ENCODE results near the gene CHTOP. TPM values are rescaled to one million over a fixed set of nuclear protein-coding genes. Genes with fewer than 3 reads are reported as not detected.
A peak's percentile ranks its signal among the peaks of the same experiment; 100 is the strongest.

Gene CHTOP
- total RNA-seq, 4 donors from 2014 or later, result 34.5 to 43.8 (median 37.6) TPM

DNA sequence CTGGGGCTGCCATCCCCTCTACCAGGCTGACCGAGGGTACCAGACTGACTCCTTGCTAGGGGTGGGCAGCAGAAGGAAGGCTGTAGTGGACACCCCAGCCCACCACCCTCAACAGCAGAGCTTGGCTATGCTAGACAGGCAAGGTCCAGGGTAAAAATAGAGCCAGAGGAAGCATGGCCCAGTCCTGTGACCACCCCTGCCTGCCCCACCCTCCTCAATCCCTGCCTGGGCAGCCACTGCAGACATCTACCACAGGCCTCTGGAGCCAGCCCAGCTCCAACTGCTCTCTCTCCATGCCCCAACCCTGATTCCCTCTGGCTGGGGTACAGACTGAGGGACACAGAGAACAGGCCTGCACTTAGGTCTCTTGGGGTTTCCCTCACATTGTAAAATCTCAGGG lies 3.9 kb upstream of the CHTOP start:
- intact Hi-C loops (cut with DNase I), result no loop called here
- H3K9me3 ChIP-seq, result no peaks in the 10 kb centered on the region
- no peak overlapping the region for H3K4me3 ChIP-seq
- TF ChIP-seq POLR2A (IDR thresholded peaks at IDR 0.05; ENCODE audit: low read depth), result peak; percentile 18
- no peak for TF ChIP-seq POLR2AphosphoS5 (IDR thresholded peaks at IDR 0.05)
- 80% methylated on average over 1 of the region's 1 CpG for WGBS
- H3K27ac ChIP-seq (replicated peaks in 1 of 4), result peak overlapping the region in 1 of 4 donors; percentile 2
- DNase-seq (ENCODE audit: extremely low spot score), result no peak
- H3K27me3 ChIP-seq, result peaks cover 0 to 4% (median 0%) of the 10 kb centered on the region in 4 donors
- H3K36me3 ChIP-seq, result peaks cover 0 to 6% (median 3%) of the 10 kb centered on the region in 4 donors
- peaks cover 45 to 64% (median 60%) of the 10 kb centered on the region in 4 donors for H3K4me1 ChIP-seq

DNA sequence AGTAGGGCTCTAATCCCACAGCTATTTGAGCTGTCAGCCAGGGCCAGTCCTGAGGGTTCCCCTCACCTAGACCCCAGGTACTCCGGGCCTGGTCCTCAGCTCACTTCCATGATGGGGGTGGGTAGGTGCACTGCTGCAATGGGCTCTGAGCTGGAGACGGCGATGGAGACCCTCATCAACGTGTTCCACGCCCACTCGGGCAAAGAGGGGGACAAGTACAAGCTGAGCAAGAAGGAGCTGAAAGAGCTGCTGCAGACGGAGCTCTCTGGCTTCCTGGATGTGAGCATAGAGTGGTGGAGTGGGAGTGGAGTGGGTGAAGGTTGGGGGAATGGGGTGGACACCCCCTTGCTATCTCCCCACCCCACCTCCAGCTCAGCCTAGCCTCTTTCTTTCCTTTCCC lies 3.5 kb upstream of the CHTOP start:
- no peak overlapping the region for H3K27ac ChIP-seq (replicated peaks in 1 of 4)
- WGBS, result 94% methylated on average over 6 of the region's 7 CpGs
- H3K4me3 ChIP-seq, result no peak overlapping the region
- H3K36me3 ChIP-seq, result peaks cover 0 to 2% (median under 1%) of the 10 kb centered on the region in 4 donors
- no peak for TF ChIP-seq POLR2A (IDR thresholded peaks at IDR 0.05; ENCODE audit: low read depth)
- no peak for TF ChIP-seq EP300 (IDR thresholded peaks at IDR 0.05)
- TF ChIP-seq, protein P1, sequence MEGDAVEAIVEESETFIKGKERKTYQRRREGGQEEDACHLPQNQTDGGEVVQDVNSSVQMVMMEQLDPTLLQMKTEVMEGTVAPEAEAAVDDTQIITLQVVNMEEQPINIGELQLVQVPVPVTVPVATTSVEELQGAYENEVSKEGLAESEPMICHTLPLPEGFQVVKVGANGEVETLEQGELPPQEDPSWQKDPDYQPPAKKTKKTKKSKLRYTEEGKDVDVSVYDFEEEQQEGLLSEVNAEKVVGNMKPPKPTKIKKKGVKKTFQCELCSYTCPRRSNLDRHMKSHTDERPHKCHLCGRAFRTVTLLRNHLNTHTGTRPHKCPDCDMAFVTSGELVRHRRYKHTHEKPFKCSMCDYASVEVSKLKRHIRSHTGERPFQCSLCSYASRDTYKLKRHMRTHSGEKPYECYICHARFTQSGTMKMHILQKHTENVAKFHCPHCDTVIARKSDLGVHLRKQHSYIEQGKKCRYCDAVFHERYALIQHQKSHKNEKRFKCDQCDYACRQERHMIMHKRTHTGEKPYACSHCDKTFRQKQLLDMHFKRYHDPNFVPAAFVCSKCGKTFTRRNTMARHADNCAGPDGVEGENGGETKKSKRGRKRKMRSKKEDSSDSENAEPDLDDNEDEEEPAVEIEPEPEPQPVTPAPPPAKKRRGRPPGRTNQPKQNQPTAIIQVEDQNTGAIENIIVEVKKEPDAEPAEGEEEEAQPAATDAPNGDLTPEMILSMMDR (IDR thresholded peaks at IDR 0.05), result no peak
- no peak for TF ChIP-seq POLR2AphosphoS5 (IDR thresholded peaks at IDR 0.05)
- no peak for DNase-seq (ENCODE audit: extremely low spot score)
- peaks cover 0 to 4% (median 0%) of the 10 kb centered on the region in 4 donors for H3K27me3 ChIP-seq
- peaks cover 46 to 64% (median 60%) of the 10 kb centered on the region in 4 donors for H3K4me1 ChIP-seq
- intact Hi-C loops (cut with DNase I), result no loop called here
- no peaks in the 10 kb centered on the region for H3K9me3 ChIP-seq

DNA sequence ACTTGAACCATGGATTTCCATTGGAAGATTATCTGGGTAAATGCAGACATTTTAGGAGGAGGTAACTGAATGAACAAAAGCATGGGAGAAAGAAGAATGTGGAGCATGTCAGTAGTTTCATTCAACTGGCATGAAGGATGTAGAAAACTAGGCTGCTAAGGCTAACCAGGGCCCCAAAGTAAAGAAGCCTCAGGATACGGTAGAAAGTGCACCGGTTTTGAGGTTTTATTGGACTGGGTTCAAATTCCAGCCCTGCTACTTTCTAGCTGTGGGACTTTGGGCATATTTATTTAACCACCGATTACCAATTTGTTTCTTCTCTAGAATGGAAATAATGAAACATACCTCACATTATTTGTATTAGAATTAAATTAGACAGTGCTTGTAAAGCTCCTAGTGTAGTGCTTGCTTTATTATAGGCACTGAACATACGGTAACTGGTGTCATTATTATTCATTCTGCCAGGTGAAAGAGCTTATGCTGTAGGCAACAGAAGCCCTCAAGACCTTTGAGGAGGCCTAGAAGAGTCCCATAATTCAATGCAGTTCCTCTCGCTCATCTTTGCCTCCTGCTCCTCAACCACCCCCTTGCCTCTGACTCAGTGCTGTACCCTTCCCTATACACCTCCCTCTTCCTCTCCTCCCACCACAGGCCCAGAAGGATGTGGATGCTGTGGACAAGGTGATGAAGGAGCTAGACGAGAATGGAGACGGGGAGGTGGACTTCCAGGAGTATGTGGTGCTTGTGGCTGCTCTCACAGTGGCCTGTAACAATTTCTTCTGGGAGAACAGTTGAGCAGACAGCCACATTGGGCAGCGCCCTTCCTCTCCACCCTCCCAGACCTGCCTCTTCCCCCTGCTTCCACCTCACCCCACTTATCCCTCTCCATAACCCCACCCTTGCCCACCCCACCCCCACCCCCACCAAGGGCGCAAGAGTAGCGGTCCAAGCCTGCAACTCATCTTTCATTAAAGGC lies 2.5 kb upstream of the CHTOP start:
- no peak for TF ChIP-seq POLR2A (IDR thresholded peaks at IDR 0.05; ENCODE audit: low read depth)
- no peak for TF ChIP-seq POLR2AphosphoS5 (IDR thresholded peaks at IDR 0.05)
- TF ChIP-seq EP300 (IDR thresholded peaks at IDR 0.05), result no peak
- TF ChIP-seq, protein P1 (IDR thresholded peaks at IDR 0.05), result no peak
- intact Hi-C loops (cut with DNase I), result no loop called here
- 82% methylated on average over 10 of the region's 10 CpGs for WGBS
- H3K36me3 ChIP-seq, result peaks cover under 1 to 9% (median 3%) of the 10 kb centered on the region in 4 donors
- DNase-seq (ENCODE audit: extremely low spot score), result no peak
- H3K27me3 ChIP-seq, result peaks cover 0 to 4% (median 0%) of the 10 kb centered on the region in 4 donors
- no peak overlapping the region for H3K4me3 ChIP-seq
- peak overlapping the region in 2 of 4 donors; percentile 4 to 5 for H3K27ac ChIP-seq (replicated peaks in 1 of 4)
- no peaks in the 10 kb centered on the region for H3K9me3 ChIP-seq
- peaks cover 46 to 64% (median 60%) of the 10 kb centered on the region in 4 donors for H3K4me1 ChIP-seq

DNA sequence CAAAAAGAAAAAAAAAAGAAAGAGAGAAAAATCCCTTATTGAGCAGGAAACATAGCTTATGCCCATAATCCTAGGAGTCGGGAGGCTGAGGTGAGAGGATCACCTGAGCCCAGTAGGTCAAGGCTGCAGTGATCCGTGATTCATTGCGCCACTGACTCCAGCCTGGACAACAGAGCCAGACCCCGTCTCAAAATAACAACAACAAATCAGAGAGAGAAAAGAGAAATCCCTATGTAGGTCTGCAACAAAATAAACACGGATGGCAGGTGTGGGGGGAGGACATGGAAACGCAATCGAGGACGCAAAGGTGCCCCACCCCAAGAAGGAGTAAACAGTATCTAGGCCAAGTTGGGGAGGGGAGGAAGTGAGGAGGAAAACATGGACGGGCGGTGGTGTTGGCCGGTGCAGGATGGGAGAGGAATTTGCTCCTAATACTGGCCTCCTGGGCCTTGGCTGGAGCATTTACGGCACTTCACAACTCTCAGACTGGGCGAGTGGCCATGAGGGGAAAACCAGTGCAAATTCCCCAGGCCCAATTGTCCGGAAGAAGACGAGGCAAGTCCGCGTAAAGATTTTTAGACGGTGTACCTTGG lies 609 bp upstream of the CHTOP start:
- peaks cover 46 to 64% (median 60%) of the 10 kb centered on the region in 4 donors for H3K4me1 ChIP-seq
- peak overlapping the region; percentile 74 to 97 (median 87) for H3K4me3 ChIP-seq
- H3K27me3 ChIP-seq, result peaks cover 0 to 4% (median 0%) of the 10 kb centered on the region in 4 donors
- 58% methylated on average over 14 of the region's 18 CpGs for WGBS
- no peaks in the 10 kb centered on the region for H3K9me3 ChIP-seq
- no peak for DNase-seq (ENCODE audit: extremely low spot score)
- intact Hi-C loops (cut with DNase I), result no loop called here
- TF ChIP-seq EP300 (IDR thresholded peaks at IDR 0.05), result no peak
- no peak for TF ChIP-seq POLR2A (IDR thresholded peaks at IDR 0.05; ENCODE audit: low read depth)
- no peak for TF ChIP-seq POLR2AphosphoS5 (IDR thresholded peaks at IDR 0.05)
- TF ChIP-seq, protein P1 (IDR thresholded peaks at IDR 0.05), result no peak
- H3K36me3 ChIP-seq, result peaks cover 18 to 28% (median 22%) of the 10 kb centered on the region in 4 donors
- peak overlapping the region; percentile 98 to 100 (median 98) for H3K27ac ChIP-seq (replicated peaks in 1 of 4)

DNA sequence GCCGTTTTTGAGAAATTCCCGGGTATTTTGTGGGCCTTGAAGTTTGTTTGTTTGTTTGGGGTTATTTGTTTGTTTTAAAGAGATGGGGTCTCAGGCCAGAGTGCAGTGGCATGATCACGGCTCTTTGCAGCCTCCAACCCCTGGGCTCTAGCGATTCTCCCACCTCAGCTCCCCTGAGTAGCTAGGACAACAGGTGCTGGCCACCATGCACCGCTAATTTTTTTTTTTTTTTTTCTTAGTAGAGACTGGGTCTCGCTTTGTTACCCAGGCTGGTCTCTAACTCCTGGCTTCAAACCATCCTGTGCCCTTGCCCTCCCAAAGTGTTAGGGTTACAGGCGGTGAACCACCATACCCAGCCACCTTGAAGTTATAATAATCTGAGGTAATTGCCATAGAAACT lies 2.0 kb downstream of the CHTOP start:
- peak overlapping the region; percentile 74 to 97 (median 87) for H3K4me3 ChIP-seq
- intact Hi-C loops (cut with DNase I), result no loop called here
- DNase-seq (ENCODE audit: extremely low spot score), result no peak
- peak overlapping the region in 3 of 4 donors; percentile 98 to 100 (median 98) for H3K27ac ChIP-seq (replicated peaks in 1 of 4)
- peaks cover 43 to 54% (median 48%) of the 10 kb centered on the region in 4 donors for H3K36me3 ChIP-seq
- no peak for TF ChIP-seq EP300 (IDR thresholded peaks at IDR 0.05)
- no peak for TF ChIP-seq POLR2A (IDR thresholded peaks at IDR 0.05; ENCODE audit: low read depth)
- TF ChIP-seq, protein P1 (IDR thresholded peaks at IDR 0.05), result no peak
- no peak for TF ChIP-seq POLR2AphosphoS5 (IDR thresholded peaks at IDR 0.05)
- peaks cover 52 to 62% (median 57%) of the 10 kb centered on the region in 4 donors for H3K4me1 ChIP-seq
- WGBS, result 83% methylated on average over 7 of the region's 7 CpGs
- H3K27me3 ChIP-seq, result peaks cover 0 to 4% (median 0%) of the 10 kb centered on the region in 4 donors
- no peaks in the 10 kb centered on the region for H3K9me3 ChIP-seq

Measured in esophagus muscularis mucosa (tissue), 4 donors.